ENCODE data around the gene DTD1.

DTD1 gene

GRCh38 chr20:18705490-18705889, 117.6 kb downstream of the DTD1 start:
- H3K27me3 ChIP-seq (replicated peaks): no peaks in the 10 kb centered on the region
- no peak overlapping the region for H3K4me3 ChIP-seq (ENCODE audit: low read depth, low read length)
- in situ Hi-C loops (cut with HindIII; ENCODE audit: low pct_ligation_motif_present, low sequenced_read_pairs): no loop called here
- peak overlapping the region; percentile 75 for H3K27ac ChIP-seq
- TF ChIP-seq CTCF (IDR thresholded peaks at IDR 0.05; ENCODE audit: low read depth, low read length, missing control alignments): no peak
- H3K36me3 ChIP-seq (replicated peaks): no peaks in the 10 kb centered on the region
- peak; percentile 93 for DNase-seq

GRCh38 chr20:18705910-18706309, 118.1 kb downstream of the DTD1 start:
- in situ Hi-C loops (cut with HindIII; ENCODE audit: low pct_ligation_motif_present, low sequenced_read_pairs): no loop called here
- H3K36me3 ChIP-seq (replicated peaks): no peaks in the 10 kb centered on the region
- no peak overlapping the region for H3K4me3 ChIP-seq (ENCODE audit: low read depth, low read length)
- H3K27me3 ChIP-seq (replicated peaks): no peaks in the 10 kb centered on the region
- DNase-seq: peak; percentile 52
- H3K27ac ChIP-seq: peak overlapping the region; percentile 75
- no peak for TF ChIP-seq CTCF (IDR thresholded peaks at IDR 0.05; ENCODE audit: low read depth, low read length, missing control alignments)

- Histone ChIP-seq H3K36me3 (replicated peaks) (no peaks in the 10 kb centered on the region), H3K4me3 (ENCODE audit: low read depth, low read length) (no peak overlapping the region), H3K27ac (no peak overlapping the region), H3K27me3 (replicated peaks) (no peaks in the 10 kb centered on the region)
- no peak for TF ChIP-seq CTCF (IDR thresholded peaks at IDR 0.05; ENCODE audit: low read depth, low read length, missing control alignments)
- no peak for DNase-seq
- in situ Hi-C loops (cut with HindIII; ENCODE audit: low pct_ligation_motif_present, low sequenced_read_pairs): no loop called here
Observed at GRCh38 chr20:18712131-18712530, 124.3 kb downstream of the DTD1 start.

- H3K27me3 ChIP-seq (replicated peaks): no peaks in the 10 kb centered on the region
- H3K4me3 ChIP-seq (ENCODE audit: low read depth, low read length): no peak overlapping the region
- TF ChIP-seq CTCF (IDR thresholded peaks at IDR 0.05; ENCODE audit: low read depth, low read length, missing control alignments): peak; percentile 51
- H3K27ac ChIP-seq: no peak overlapping the region
- H3K36me3 ChIP-seq (replicated peaks): no peaks in the 10 kb centered on the region
- in situ Hi-C loops (cut with HindIII; ENCODE audit: low pct_ligation_motif_present, low sequenced_read_pairs): no loop called here
- DNase-seq: no peak
Observed at GRCh38 chr20:18712882-18713281, 125.0 kb downstream of the DTD1 start.

GRCh38 chr20:18715564-18715963, 127.7 kb downstream of the DTD1 start:
- DNase-seq: no peak
- Histone ChIP-seq H3K27ac (no peak overlapping the region), H3K4me3 (ENCODE audit: low read depth, low read length) (no peak overlapping the region), H3K36me3 (replicated peaks) (no peaks in the 10 kb centered on the region), H3K27me3 (replicated peaks) (no peaks in the 10 kb centered on the region)
- in situ Hi-C loops (cut with HindIII; ENCODE audit: low pct_ligation_motif_present, low sequenced_read_pairs): no loop called here
- no peak for TF ChIP-seq CTCF (IDR thresholded peaks at IDR 0.05; ENCODE audit: low read depth, low read length, missing control alignments)

- Histone ChIP-seq H3K27ac (no peak overlapping the region), H3K4me3 (ENCODE audit: low read depth, low read length) (no peak overlapping the region), H3K36me3 (replicated peaks) (no peaks in the 10 kb centered on the region), H3K27me3 (replicated peaks) (no peaks in the 10 kb centered on the region)
- no peak for TF ChIP-seq CTCF (IDR thresholded peaks at IDR 0.05; ENCODE audit: low read depth, low read length, missing control alignments)
- in situ Hi-C loops (cut with HindIII; ENCODE audit: low pct_ligation_motif_present, low sequenced_read_pairs): no loop called here
- no peak for DNase-seq
Observed at GRCh38 chr20:18717062-18717461, 129.2 kb downstream of the DTD1 start.

All from brain microvascular endothelial cell (primary cell).